K562 (cell line): ENCODE data around the gene EPHA4. TPM values are rescaled to one million over a fixed set of nuclear protein-coding genes. Genes with fewer than 3 reads are reported as not detected.

Experiments
- ATAC-seq: fragments of 200-7000 bp; cut with Tn5 transposase; 3 replicates; pipeline ENCODE4 v1.9.1; 2020; ENCODE audit warnings: moderate library complexity
- BruUV-seq: library from RNA; stranded (reverse); fragments of 400-500 nt; replicated peaks from 2 replicates; lab custom pipeline; 2021; lab: Mats Ljungman, UMichigan
- CTCF ChIA-PET: fragments of 300-600 bp; formaldehyde crosslinking; extraction: SDS; loops from one replicate; lab custom pipeline; 2021; ENCODE audit warnings: low intra/inter-chr PET ratio; lab: Yijun Ruan, JAX
- POLR2A ChIA-PET: fragments of 300-600, 350-650 bp; sonication (Branson Sonifier 250); formaldehyde crosslinking; extraction: SDS; loops from one replicate; lab custom pipeline; 2021; ENCODE audit warnings: antibody characterized with exemption, inconsistent platforms; lab: Yijun Ruan, JAX
- DNase-seq, 4 experiments: peaks; one replicate each; pipeline versions ENCODE4 v3.0.0 to v3.0.0-alpha.2; 2011 to 2018; ENCODE audit warnings: low spot score in 3 of 4, mixed read lengths in 3 of 4; ENCODE audit errors: extremely low read depth in 1 of 4
- FAIRE-seq: peaks from 2 replicates; lab custom pipeline; 2011; peaks lifted over from hg19 to GRCh38; lab: Jason Lieb, UNC
- H2AFZ ChIP-seq: 2 replicates; pipeline ENCODE4 v1.6.0; 2011; ENCODE audit warnings: low read depth, low read length, control low read depth, inconsistent platforms
- H3K27ac ChIP-seq: fragments of 200-600 bp; 3 replicates; pipeline ENCODE4 v1.8.0; 2011; ENCODE audit warnings: low read depth, mild to moderate bottlenecking, control low read depth, inconsistent platforms, low read length, moderate library complexity, mixed read lengths; ENCODE audit errors: extremely low read depth
- H3K27me3 ChIP-seq, 2 experiments: fragments of 300-600 bp in 1 of 2; 2 replicates in 1 of 2; 3 replicates in 1 of 2; pipeline versions ENCODE4 v1.6.0 to v1.8.0; 2011; ENCODE audit warnings: inconsistent platforms in 2 of 2, low read length in 2 of 2, mild to moderate bottlenecking in 1 of 2, mixed read lengths in 1 of 2, moderate library complexity in 1 of 2; ENCODE audit not compliant: control insufficient read depth in 2 of 2, insufficient read depth in 2 of 2
- H3K36me3 ChIP-seq: fragments of 300-600 bp; 3 replicates; pipeline ENCODE4 v1.8.0; 2011; ENCODE audit warnings: mild to moderate bottlenecking, low read length, inconsistent platforms; ENCODE audit not compliant: control insufficient read depth, insufficient read depth
- H3K4me1 ChIP-seq, 2 experiments: fragments of 200-600 bp in 1 of 2; replicated peaks in 1 of 2; 2 replicates in 1 of 2; 3 replicates in 1 of 2; pipeline versions ENCODE4 v1.5.1 to v1.8.0; 2011; ENCODE audit warnings: inconsistent platforms in 2 of 2, low read length in 2 of 2, mild to moderate bottlenecking in 1 of 2, mixed read lengths in 1 of 2, moderate library complexity in 1 of 2; ENCODE audit not compliant: control insufficient read depth in 2 of 2, insufficient read depth in 2 of 2
- H3K4me2 ChIP-seq: 2 replicates; pipeline ENCODE4 v1.6.1; 2011; ENCODE audit warnings: low read length, control low read depth, inconsistent platforms, mixed read lengths; ENCODE audit not compliant: insufficient read depth
- H3K4me3 ChIP-seq: fragments of 200-600 bp; sonication (generic), shearing (Covaris generic); 2 replicates; pipeline ENCODE4 v1.5.1; 2016; ENCODE audit warnings: control low read depth, inconsistent platforms
- H3K79me2 ChIP-seq: fragments of 200-600 bp; 3 replicates; pipeline ENCODE4 v1.8.0; 2011; ENCODE audit warnings: low read length, inconsistent platforms; ENCODE audit not compliant: control insufficient read depth, insufficient read depth
- H3K9ac ChIP-seq, 2 experiments: 2 replicates each; pipeline versions ENCODE4 v1.6.0 to v1.6.1; 2011; ENCODE audit warnings: low read depth in 2 of 2, low read length in 2 of 2, control low read depth in 1 of 2, inconsistent platforms in 1 of 2, mild to moderate bottlenecking in 1 of 2, mixed read lengths in 1 of 2; ENCODE audit not compliant: insufficient read depth in 1 of 2
- H3K9me1 ChIP-seq: one replicate; pipeline ENCODE4 v1.6.0; 2011; ENCODE audit warnings: inconsistent platforms, mild to moderate bottlenecking, low read length, moderate library complexity; ENCODE audit not compliant: control insufficient read depth, insufficient read depth
- H3K9me3 ChIP-seq: replicated peaks from 2 replicates; pipeline ENCODE4 v1.5.1; 2011; ENCODE audit warnings: low read depth, low read length, inconsistent platforms; ENCODE audit not compliant: control insufficient read depth, insufficient read depth
- H4K20me1 ChIP-seq: replicated peaks from 2 replicates; pipeline ENCODE4 v1.6.1; 2011; ENCODE audit warnings: low read length, inconsistent platforms, mixed read lengths; ENCODE audit not compliant: control insufficient read depth, insufficient read depth
- CHD4 ChIP-seq: fragments of 200-600 bp; sonication (generic); IDR thresholded peaks from 3 replicates; pipeline ENCODE4 v1.6.1; 2012; ENCODE audit warnings: low read depth, mild to moderate bottlenecking, mixed read lengths, low read length, inconsistent platforms; ENCODE audit not compliant: insufficient read depth, insufficient replicate concordance, poor library complexity, severe bottlenecking
- ELF4 ChIP-seq: fragments of 450-650 bp; formaldehyde crosslinking; IDR thresholded peaks from 2 replicates; pipeline ENCODE4 v1.4.0; 2022; ENCODE audit warnings: missing genetic modification characterization
- ETS2 ChIP-seq: IDR thresholded peaks from 2 replicates; pipeline ENCODE4 v1.6.1; 2016; ENCODE audit warnings: borderline replicate concordance, missing genetic modification characterization, mild to moderate bottlenecking, moderate library complexity, missing compliant biosample characterization; ENCODE audit not compliant: poor library complexity, severe bottlenecking
- HIVEP1 ChIP-seq: fragments of 250-450 bp; sonication (Bioruptor Pico); IDR thresholded peaks from 2 replicates; pipeline ENCODE4 v1.4.0; 2020; ENCODE audit warnings: mild to moderate bottlenecking
- HNRNPK ChIP-seq: fragments of 200-400 bp; formaldehyde crosslinking; IDR thresholded peaks from one replicate; pipeline ENCODE4 v1.6.1; 2018; ENCODE audit warnings: mild to moderate bottlenecking, low read depth, low read length; ENCODE audit not compliant: poor library complexity, severe bottlenecking
- ILF3 ChIP-seq: fragments of 450-650 bp; IDR thresholded peaks from 2 replicates; pipeline ENCODE4 v1.6.1; 2018; ENCODE audit warnings: antibody characterized with exemption, mild to moderate bottlenecking, moderate library complexity, borderline replicate concordance
- IRF1 ChIP-seq: sonication (generic); formaldehyde crosslinking; IDR thresholded peaks from 2 replicates; pipeline ENCODE4 v1.8.0; 2022; ENCODE audit warnings: missing genetic modification reagents, mild to moderate bottlenecking, borderline replicate concordance
- MCM3 ChIP-seq: fragments of 450-650 bp; IDR thresholded peaks from 2 replicates; pipeline ENCODE4 v1.6.1; 2016
- RNF219 ChIP-seq: fragments of 250-450 bp; sonication (Bioruptor Pico); IDR thresholded peaks from 2 replicates; pipeline ENCODE4 v1.5.0; 2022; ENCODE audit warnings: mild to moderate bottlenecking
- SAP30 ChIP-seq: fragments of 200-600 bp; sonication (generic); IDR thresholded peaks from 2 replicates; pipeline ENCODE4 v1.6.1; 2012; ENCODE audit warnings: borderline replicate concordance, low read depth, mild to moderate bottlenecking, moderate library complexity, low read length, control low read depth, inconsistent platforms; ENCODE audit not compliant: insufficient read depth, poor library complexity, severe bottlenecking
- SMAD3 ChIP-seq: fragments of 450-650 bp; formaldehyde crosslinking; conservative IDR thresholded peaks from 2 replicates; pipeline ENCODE4 v1.4.0; 2020; ENCODE audit warnings: mild to moderate bottlenecking
- SREBF2 ChIP-seq: sonication (generic); formaldehyde crosslinking; IDR thresholded peaks from 2 replicates; pipeline ENCODE4 v1.4.0; 2020; ENCODE audit warnings: mild to moderate bottlenecking, missing genetic modification reagents
- STAG1 ChIP-seq: sonication (generic); formaldehyde crosslinking; IDR thresholded peaks from 2 replicates; pipeline ENCODE4 v1.5.0; 2020; ENCODE audit warnings: missing genetic modification reagents, borderline replicate concordance
- STAT5B ChIP-seq: fragments of 250-450 bp; sonication (Bioruptor Pico); IDR thresholded peaks from 2 replicates; pipeline ENCODE4 v1.8.0; 2021; ENCODE audit warnings: mild to moderate bottlenecking, inconsistent platforms
- TBP ChIP-seq: optimal IDR thresholded peaks from 2 replicates; pipeline ENCODE3; 2011; ENCODE audit warnings: low read depth, low read length, improper control_type of control experiment
- YY1 ChIP-seq, 3 experiments: IDR thresholded peaks; 2 replicates each; pipeline ENCODE4 v1.6.1; 2011; ENCODE audit warnings: low read length in 2 of 3, mild to moderate bottlenecking in 2 of 3, moderate library complexity in 2 of 3, borderline replicate concordance in 1 of 3, control low read depth in 1 of 3, low read depth in 1 of 3; ENCODE audit not compliant: insufficient read depth in 3 of 3, insufficient replicate concordance in 2 of 3, control insufficient read depth in 1 of 3, insufficient read length in 1 of 3; ENCODE audit errors: extremely low read depth in 1 of 3
- ZNF707 ChIP-seq: fragments of 250-450 bp; sonication (Bioruptor Pico); conservative IDR thresholded peaks from 2 replicates; pipeline ENCODE4 v1.8.0; 2022; ENCODE audit warnings: inconsistent platforms, mild to moderate bottlenecking, moderate library complexity
- WGBS: fragments of 100-300 bp; shearing (Covaris generic); methylation state at CpG from one replicate; pipeline ENCODE4 v1.1.6; 2016; ENCODE audit warnings: low coverage, mixed read lengths; ENCODE audit not compliant: insufficient coverage; ENCODE audit errors: missing lambda C conversion rate; 5-methylcytosine and 5-hydroxymethylcytosine counted together
- in situ Hi-C: fragments of 300-500 bp; cut with MboI; formaldehyde crosslinking; loops from 4 replicates; pipeline ENCODE4 v1.15.0; 2018; ENCODE audit warnings: inconsistent platforms, mixed read lengths
- intact Hi-C: fragments of 100-400 bp; cut with micrococcal nuclease; formaldehyde crosslinking; loops from 2 replicates; pipeline ENCODE4 v1.14.2; 2022
- polyA plus RNA-seq, 8 experiments: library from polyadenylated mRNA; depleted of rRNA in 4 of 8; stranded (reverse) in 5 of 8; unstranded in 3 of 8; fragments of >200 nt; fragmentation: Nextera tagmentation in 2 of 8; fragmentation: Illumina TruSeq in 1 of 8; extraction: Ambion mirVana in 2 of 8; extraction: Trizol in 1 of 8; gene quantifications; 2 replicates each; pipeline versions ENCODE4 v1.2.1 to v1.2.3, GENCODE V29; 2011 to 2014; ENCODE audit warnings: inconsistent platforms in 1 of 8, missing spikeins in 1 of 8
- total RNA-seq, 7 experiments: library from RNA; depleted of rRNA in 6 of 7; stranded (reverse); fragments of >200 nt in 6 of 7; fragmentation: Illumina TruSeq in 2 of 7; extraction: Trizol in 2 of 7; gene quantifications; 2 replicates each; pipeline versions ENCODE4 v1.2.1 to v1.2.3, GENCODE V29; 2011 to 2021; ENCODE audit warnings: low replicate concordance in 1 of 7

Gene EPHA4
- total and polyA plus RNA-seq, 9 of the 15 experiments (the other 6 are each of a cell fraction or from before 2014, with no cell fraction given) = 0.07 to 0.09 (median 0.07) TPM; not detected in 6

- TF ChIP-seq SAP30 = no peak
- no peak for TF ChIP-seq STAG1 (CRISPR knock-in tag)
- no peak for TF ChIP-seq ELF4 (CRISPR knock-in tag)
- no peak for TF ChIP-seq CHD4
- no peak for TF ChIP-seq SMAD3 (CRISPR knock-in tag)
Measured at GRCh38 chr2:221549143-221549542, 23.0 kb downstream of the EPHA4 start (continued).

GRCh38 chr2:221546505-221547225, 25.4 kb downstream of the EPHA4 start:
- H3K9me3 ChIP-seq = no peaks in the 10 kb centered on the region
- H3K79me2 ChIP-seq = no peaks in the 10 kb centered on the region
- no peaks in the 10 kb centered on the region for H4K20me1 ChIP-seq
- no peak overlapping the region for H3K27ac ChIP-seq
- in situ Hi-C loops (no loop called here), intact Hi-C loops (no loop called here)
- H3K36me3 ChIP-seq = no peaks in the 10 kb centered on the region
- 0% methylated on average over 2 of the region's 2 CpGs for WGBS
- DNase-seq (no peak), FAIRE-seq (no peak), ATAC-seq (no peak)
- H3K4me1 ChIP-seq = no peaks in the 10 kb centered on the region
- H2AFZ ChIP-seq = no peak overlapping the region
- CTCF ChIA-PET = no interaction called here
- POLR2A ChIA-PET = interaction anchor here (0.9 kb wide), 1 partner anchor 43 kb away, joined by 3 read pairs; no protein-coding TSS in a partner anchor
- no peaks in the 10 kb centered on the region for H3K9me1 ChIP-seq
- H3K4me3 ChIP-seq = no peak overlapping the region
- H3K27me3 ChIP-seq = no peaks in the 10 kb centered on the region
- no peak overlapping the region for H3K9ac ChIP-seq
- no TSS peak for BruUV-seq
- H3K4me2 ChIP-seq = no peak overlapping the region
- TF ChIP-seq TBP (no peak), HNRNPK (no peak), RNF219 (CRISPR knock-in tag) (no peak), ZNF707 (CRISPR knock-in tag) (no peak), HIVEP1 (CRISPR knock-in tag) (no peak), SREBF2 (CRISPR knock-in tag) (no peak), STAT5B (CRISPR knock-in tag) (no peak), IRF1 (CRISPR knock-in tag) (no peak), YY1 (IDR thresholded peaks at IDR 0.05; ENCODE audit: borderline replicate concordance in 1 of 3, control insufficient read depth in 1 of 3, extremely low read depth in 1 of 3, insufficient read depth in 3 of 3, insufficient read length in 1 of 3, insufficient replicate concordance in 2 of 3, low read depth in 1 of 3, low read length in 2 of 3) (no peak), ILF3 (no peak), ETS2 (no peak), MCM3 (no peak)
